H1 (cell line): Measurements from ENCODE around the gene CADM1. TPM values are rescaled to one million over a fixed set of nuclear protein-coding genes. Genes with fewer than 3 reads are reported as not detected.

Experiments used
- CTCF ChIA-PET: fragments of 300-600 bp; sonication (Branson Sonifier 250); formaldehyde crosslinking; loops from one replicate; lab custom pipeline; 2021; ENCODE audit not compliant: partially characterized antibody; lab: Charles Lee
- POLR2A ChIA-PET: fragments of 300-600 bp; sonication (Branson Sonifier 250); formaldehyde crosslinking; loops from one replicate; lab custom pipeline; 2021; ENCODE audit warnings: inconsistent platforms; ENCODE audit not compliant: partially characterized antibody; lab: Charles Lee
- DNase-seq, 2 experiments: peaks; one replicate each; pipeline versions ENCODE4 v3.0.0 to v3.0.0-alpha.2; 2010 to 2022; ENCODE audit warnings: low spot score in 2 of 2, low read depth in 1 of 2, mixed read lengths in 1 of 2
- FAIRE-seq: peaks from 2 replicates; lab custom pipeline; 2011; peaks lifted over from hg19 to GRCh38; lab: Jason Lieb, UNC
- H2AFZ ChIP-seq: 2 replicates; pipeline ENCODE4 v1.8.1; 2012; ENCODE audit warnings: low read length, inconsistent platforms
- H2AK5ac ChIP-seq: 2 replicates; pipeline ENCODE4 v1.6.1; 2013; ENCODE audit warnings: low read depth, low read length
- H2BK120ac ChIP-seq: replicated peaks from 2 replicates; pipeline ENCODE3; 2013; ENCODE audit warnings: low read depth, low read length, inconsistent platforms
- H2BK12ac ChIP-seq: 2 replicates; pipeline ENCODE4 v1.6.1; 2013; ENCODE audit warnings: low read depth, low read length
- H2BK15ac ChIP-seq: 2 replicates; pipeline ENCODE4 v1.6.1; 2013; ENCODE audit warnings: low read length
- H2BK20ac ChIP-seq: 2 replicates; pipeline ENCODE4 v1.6.1; 2013; ENCODE audit warnings: low read length
- H2BK5ac ChIP-seq: 2 replicates; pipeline ENCODE4 v1.6.1; 2013; ENCODE audit warnings: low read depth, low read length
- H3K14ac ChIP-seq: 2 replicates; pipeline ENCODE4 v1.6.1; 2013; ENCODE audit warnings: inconsistent platforms; ENCODE audit not compliant: insufficient read length
- H3K18ac ChIP-seq: 2 replicates; pipeline ENCODE4 v1.6.1; 2013; ENCODE audit warnings: low read length; ENCODE audit errors: extremely low read depth
- H3K23ac ChIP-seq: 2 replicates; pipeline ENCODE4 v1.6.1; 2013; ENCODE audit warnings: inconsistent platforms; ENCODE audit not compliant: insufficient read length
- H3K23me2 ChIP-seq: 2 replicates; pipeline ENCODE4 v1.6.1; 2013; ENCODE audit warnings: low read depth, low read length
- H3K27ac ChIP-seq: 2 replicates; pipeline ENCODE4 v1.6.1; 2011; ENCODE audit warnings: low read depth, low read length, inconsistent platforms
- H3K27me3 ChIP-seq, 4 experiments: replicated peaks in 1 of 4; 1 replicate in 1 of 4; 2 replicates in 3 of 4; pipeline versions ENCODE4 v1.6.1 to v1.8.1; 2011 to 2013; ENCODE audit warnings: low read length in 3 of 4, mild to moderate bottlenecking in 3 of 4, inconsistent platforms in 2 of 4, mixed read lengths in 2 of 4, moderate library complexity in 1 of 4; ENCODE audit not compliant: control insufficient read depth in 3 of 4, insufficient read depth in 3 of 4; ENCODE audit errors: extremely low read depth in 1 of 4
- H3K36me3 ChIP-seq, 4 experiments: 2 replicates each; pipeline versions ENCODE4 v1.6.1 to v1.8.1; 2011 to 2013; ENCODE audit warnings: mild to moderate bottlenecking in 4 of 4, low read length in 3 of 4, moderate library complexity in 2 of 4, control low read depth in 1 of 4, inconsistent platforms in 1 of 4; ENCODE audit not compliant: insufficient read depth in 4 of 4, control insufficient read depth in 2 of 4
- H3K4ac ChIP-seq: replicated peaks from 2 replicates; pipeline ENCODE3; 2013; ENCODE audit warnings: low read length, low read depth, mixed read lengths, inconsistent platforms; ENCODE audit not compliant: insufficient read length
- H3K4me1 ChIP-seq, 4 experiments: replicated peaks in 1 of 4; 1 replicate in 1 of 4; 2 replicates in 3 of 4; pipeline versions ENCODE4 v1.6.1 to v1.8.1; 2011 to 2013; ENCODE audit warnings: low read length in 3 of 4, inconsistent platforms in 2 of 4, mixed read lengths in 1 of 4; ENCODE audit not compliant: insufficient read depth in 4 of 4, control insufficient read depth in 3 of 4
- H3K4me2 ChIP-seq, 2 experiments: 2 replicates each; pipeline versions ENCODE4 v1.6.1 to v1.8.1; 2011 to 2013; ENCODE audit warnings: low read depth in 2 of 2, low read length in 2 of 2, control low read depth in 1 of 2, inconsistent platforms in 1 of 2, mild to moderate bottlenecking in 1 of 2; ENCODE audit not compliant: insufficient read depth in 1 of 2
- H3K4me3 ChIP-seq, 4 experiments: fragments of 200-600, 300-600 bp in 1 of 4; sonication (generic), shearing (Covaris generic), sonication (Bioruptor Twin) in 1 of 4; 2 replicates each; pipeline versions ENCODE4 v1.5.1 to v1.8.1; 2011 to 2016; ENCODE audit warnings: low read length in 4 of 4, low read depth in 3 of 4, control low read depth in 2 of 4, inconsistent platforms in 2 of 4, mild to moderate bottlenecking in 2 of 4, mixed read lengths in 1 of 4, moderate library complexity in 1 of 4; ENCODE audit not compliant: insufficient read depth in 2 of 4; ENCODE audit errors: extremely low read depth in 1 of 4
- H3K56ac ChIP-seq: replicated peaks from 2 replicates; pipeline ENCODE3; 2013; ENCODE audit warnings: low read depth, mild to moderate bottlenecking, mixed read lengths, low read length, inconsistent platforms; ENCODE audit not compliant: insufficient read length
- H3K79me1 ChIP-seq: 2 replicates; pipeline ENCODE4 v1.6.1; 2013; ENCODE audit warnings: low read depth, low read length, control low read depth
- H3K79me2 ChIP-seq, 2 experiments: 2 replicates each; pipeline versions ENCODE4 v1.6.1 to v1.8.1; 2012 to 2013; ENCODE audit warnings: low read length in 2 of 2, mild to moderate bottlenecking in 2 of 2, inconsistent platforms in 1 of 2; ENCODE audit not compliant: insufficient read depth in 2 of 2, control insufficient read depth in 1 of 2
- H3K9ac ChIP-seq, 4 experiments: replicated peaks in 1 of 4; 1 replicate in 1 of 4; 2 replicates in 3 of 4; pipeline versions ENCODE4 v1.6.1 to v1.8.1; 2011 to 2013; ENCODE audit warnings: low read depth in 3 of 4, low read length in 3 of 4, control low read depth in 2 of 4, mild to moderate bottlenecking in 2 of 4, moderate library complexity in 2 of 4, inconsistent platforms in 1 of 4; ENCODE audit errors: extremely low read depth in 1 of 4
- H3K9me3 ChIP-seq, 2 experiments: 2 replicates each; pipeline versions ENCODE4 v1.6.1 to v1.8.1; 2012 to 2013; ENCODE audit warnings: mild to moderate bottlenecking in 2 of 2, moderate library complexity in 2 of 2, control low read depth in 1 of 2, inconsistent platforms in 1 of 2, low read depth in 1 of 2, low read length in 1 of 2, mixed read lengths in 1 of 2; ENCODE audit not compliant: insufficient read depth in 2 of 2
- H4K20me1 ChIP-seq, 2 experiments: replicated peaks in 1 of 2; 2 replicates each; pipeline versions ENCODE3 to v1.8.1; 2011 to 2013; ENCODE audit warnings: inconsistent platforms in 2 of 2, low read length in 2 of 2, mild to moderate bottlenecking in 1 of 2; ENCODE audit not compliant: insufficient read depth in 2 of 2, control insufficient read depth in 1 of 2
- H4K5ac ChIP-seq: 2 replicates; pipeline ENCODE4 v1.6.1; 2013; ENCODE audit warnings: low read length, low read depth, mixed read lengths, inconsistent platforms; ENCODE audit not compliant: insufficient read length
- H4K8ac ChIP-seq: 2 replicates; pipeline ENCODE4 v1.8.0; 2013; ENCODE audit warnings: mild to moderate bottlenecking, moderate library complexity, low read length, inconsistent platforms; ENCODE audit not compliant: insufficient read depth; ENCODE audit errors: extremely low read depth
- H4K91ac ChIP-seq: replicated peaks from 2 replicates; pipeline ENCODE3; 2013; ENCODE audit warnings: low read length, mixed read lengths, inconsistent platforms; ENCODE audit not compliant: insufficient read length
- ATF2 ChIP-seq: IDR thresholded peaks from 2 replicates; pipeline ENCODE4 v1.6.1; 2012; ENCODE audit warnings: low read length, inconsistent platforms
- CBX8 ChIP-seq: fragments of 300-800, 300-1000 bp; sonication (generic); IDR thresholded peaks from 2 replicates; pipeline ENCODE4 v1.7.1; 2016; ENCODE audit warnings: low read depth, low read length, borderline replicate concordance
- CEBPB ChIP-seq: IDR thresholded peaks from 2 replicates; pipeline ENCODE4 v1.6.1; 2012; ENCODE audit warnings: low read depth, low read length
- GABPA ChIP-seq: IDR thresholded peaks from 2 replicates; pipeline ENCODE4 v1.6.1; 2011; ENCODE audit warnings: mild to moderate bottlenecking, low read length, moderate library complexity, borderline replicate concordance; ENCODE audit not compliant: insufficient read depth
- HDAC2 ChIP-seq, 2 experiments: fragments of 300-600 bp in 1 of 2; sonication (generic) in 1 of 2; IDR thresholded peaks; 2 replicates each; pipeline ENCODE4 v1.6.1; 2011 to 2012; ENCODE audit warnings: low read depth in 2 of 2, low read length in 2 of 2, mild to moderate bottlenecking in 2 of 2, moderate library complexity in 2 of 2, borderline replicate concordance in 1 of 2, inconsistent platforms in 1 of 2
- KDM4A ChIP-seq: IDR thresholded peaks from one replicate; pipeline ENCODE4 v1.7.1; 2012; ENCODE audit warnings: low read depth, mild to moderate bottlenecking, moderate library complexity, low read length, inconsistent platforms; ENCODE audit not compliant: severe bottlenecking
- MAFK ChIP-seq: IDR thresholded peaks from 2 replicates; pipeline ENCODE4 v1.6.1; 2012; ENCODE audit warnings: low read depth, mild to moderate bottlenecking, improper control_type of control experiment, low read length
- POLR2AphosphoS5 ChIP-seq: IDR thresholded peaks from 2 replicates; pipeline ENCODE4 v1.6.1; 2011; ENCODE audit warnings: low read depth, low read length
- RAD21 ChIP-seq, 2 experiments: IDR thresholded peaks in 1 of 2; conservative IDR thresholded peaks in 1 of 2; 2 replicates each; pipeline ENCODE4 v1.6.1; 2011; ENCODE audit warnings: low read depth in 2 of 2, low read length in 2 of 2, improper control_type of control experiment in 1 of 2, inconsistent platforms in 1 of 2, mild to moderate bottlenecking in 1 of 2, moderate library complexity in 1 of 2
- RFX5 ChIP-seq: IDR thresholded peaks from 2 replicates; pipeline ENCODE4 v1.6.1; 2011; ENCODE audit warnings: low read depth, low read length, improper control_type of control experiment, borderline replicate concordance
- SUZ12 ChIP-seq: fragments of 200-600 bp; sonication (generic); IDR thresholded peaks from 2 replicates; pipeline ENCODE4 v1.6.1; 2012; ENCODE audit warnings: mild to moderate bottlenecking, inconsistent platforms, low read length, moderate library complexity, mixed read lengths
- YY1 ChIP-seq: IDR thresholded peaks from 2 replicates; pipeline ENCODE4 v1.6.1; 2011; ENCODE audit warnings: low read depth, mild to moderate bottlenecking, low read length
- WGBS, 2 experiments: shearing (Covaris generic) in 1 of 2; methylation state at CpG; one replicate each; pipeline versions ENCODE4 v1.1.6 to v1.1.7; 2013 to 2015; ENCODE audit warnings: low lambda C conversion rate in 2 of 2, mixed read lengths in 2 of 2, inconsistent platforms in 1 of 2, low coverage in 1 of 2, missing lambda C conversion rate in 1 of 2; ENCODE audit not compliant: insufficient replicate concordance in 2 of 2, insufficient coverage in 1 of 2, insufficient read length in 1 of 2; ENCODE audit errors: extremely low coverage in 1 of 2, missing lambda C conversion rate in 1 of 2; 5-methylcytosine and 5-hydroxymethylcytosine counted together
- polyA plus RNA-seq, 7 experiments: library from polyadenylated mRNA; depleted of rRNA in 3 of 7; stranded (reverse) in 5 of 7; unstranded in 2 of 7; fragments of >200 nt in 5 of 7; fragments of 200-250 nt in 2 of 7; gene quantifications; 1 replicate in 5 of 7; 2 replicates in 1 of 7; 4 replicates in 1 of 7; pipeline versions ENCODE4 v1.2.1 to v1.2.3, GENCODE V29; 2011 to 2013; ENCODE audit warnings: missing spikeins in 2 of 7, mixed read lengths in 2 of 7
- total RNA-seq: library from RNA; stranded (reverse); fragmentation: NEBNext Ultra II Directional; extraction: Animal tissue kit (Norgen Biotek cat#: 25700); gene quantifications from 2 replicates; pipeline ENCODE4 v1.2.1, GENCODE V29; 2021

CADM1 gene
- total and polyA plus RNA-seq, 2 of the 8 experiments (the other 6 are each of a cell fraction or from before 2014, with no cell fraction given), result 8.3 to 25.3 TPM

GRCh38 chr11:115148101-115148500 is 356.1 kb downstream of the CADM1 start:
- no peak overlapping the region; the same call in 1 of the 2 replicates for H2AK5ac ChIP-seq
- H2BK5ac ChIP-seq, result no peak overlapping the region
- H3K79me2 ChIP-seq, result no peaks in the 10 kb centered on the region
- POLR2A ChIA-PET, result no interaction called here
- H3K9ac ChIP-seq, result no peak overlapping the region
- peak overlapping the region; percentile 72; the same call in 1 of the 2 replicates for H4K8ac ChIP-seq
- WGBS, 2 experiments, result 85 to 100% methylated on average over 2 to 4 of the region's 4 CpGs
- peak overlapping the region; percentile 77; the same call in 1 of the 2 replicates for H2BK12ac ChIP-seq
- H2BK120ac ChIP-seq, result no peak overlapping the region
- no peak overlapping the region for H3K14ac ChIP-seq
- no peaks in the 10 kb centered on the region for H3K36me3 ChIP-seq
- no peaks in the 10 kb centered on the region for H3K4me1 ChIP-seq
- CTCF ChIA-PET, result no interaction called here
- H3K27me3 ChIP-seq, result no peaks in the 10 kb centered on the region
- peaks cover 2% of the 10 kb centered on the region; the same call in 1 of the 2 replicates for H3K79me1 ChIP-seq
- H3K56ac ChIP-seq, result peak overlapping the region; percentile 49
- no peak for DNase-seq
- no peak for FAIRE-seq
- H3K4ac ChIP-seq, result no peak overlapping the region
- H2AFZ ChIP-seq, result no peak overlapping the region
- peaks cover 0 to 10% of the 10 kb centered on the region in 2 experiments for H4K20me1 ChIP-seq
- H3K23ac ChIP-seq, result no peak overlapping the region
- peaks cover 22% of the 10 kb centered on the region; the same call in 1 of the 2 replicates for H3K23me2 ChIP-seq
- no peak overlapping the region for H4K5ac ChIP-seq
- H3K27ac ChIP-seq, result no peak overlapping the region
- 0 out of 2 replicates have a peak overlapping the region, but pooled peaks have one; percentile 81 for H2BK15ac ChIP-seq
- H3K9me3 ChIP-seq, result no peaks in the 10 kb centered on the region
- H3K4me3 ChIP-seq, result no peak overlapping the region
- H2BK20ac ChIP-seq, result no peak overlapping the region
- no peak overlapping the region for H3K18ac ChIP-seq
- no peak overlapping the region for H4K91ac ChIP-seq
- no peak overlapping the region for H3K4me2 ChIP-seq
- TF ChIP-seq SUZ12 (no peak), GABPA (no peak), CEBPB (no peak), YY1 (no peak), CBX8 (no peak), ATF2 (no peak), RAD21 (IDR thresholded peaks at IDR 0.05 in 1 of 2, conservative IDR thresholded peaks at IDR 0.05 in 1 of 2; ENCODE audit: low read depth in 2 of 2, low read length in 2 of 2) (no peak), HDAC2 (IDR thresholded peaks at IDR 0.05; ENCODE audit: borderline replicate concordance in 1 of 2, low read depth in 2 of 2, low read length in 2 of 2) (no peak), KDM4A (no peak), RFX5 (no peak), MAFK (no peak), POLR2AphosphoS5 (no peak)
